Measurements from ENCODE around the gene EYS. TPM values are rescaled to one million over a fixed set of nuclear protein-coding genes. Genes with fewer than 3 reads are reported as not detected.

Gene EYS
- total RNA-seq, 1 experiment from 2014 or later, result not detected

DNA sequence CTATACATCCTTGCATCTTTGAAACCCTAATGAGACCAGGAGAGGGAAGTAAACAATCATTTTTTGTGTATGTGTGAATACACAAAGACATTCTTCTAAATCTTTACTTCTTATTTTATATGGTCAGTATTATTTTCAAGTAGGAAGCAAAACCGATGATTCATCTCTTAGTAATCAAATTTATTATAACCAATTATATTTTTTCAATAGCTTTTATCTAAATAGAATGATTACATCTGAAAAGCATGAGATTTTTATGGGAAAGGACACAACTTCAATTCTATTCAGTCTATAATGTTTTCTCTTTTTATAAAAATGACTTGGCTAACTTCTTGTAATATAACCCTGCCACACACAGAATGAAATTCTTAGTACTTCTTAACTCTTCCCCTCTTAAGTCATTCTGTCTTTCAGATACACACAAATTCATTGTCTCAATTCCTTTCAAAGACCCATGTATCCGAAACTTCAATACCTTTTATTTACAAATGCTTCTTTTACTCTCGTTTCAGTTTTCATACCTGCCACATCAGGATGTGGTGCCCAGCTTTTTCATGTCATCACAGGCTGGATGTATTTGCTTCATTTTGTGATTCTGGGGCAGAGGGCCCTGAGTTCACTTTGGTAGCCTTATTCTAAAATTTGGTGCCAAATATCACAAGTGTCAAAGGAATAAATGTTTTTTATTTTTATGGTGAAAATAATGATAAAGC, 1844.4 kb downstream of the EYS start (continued):
- TF ChIP-seq ZBTB33 (IDR thresholded peaks at IDR 0.05; ENCODE audit: extremely low read depth, insufficient replicate concordance, low read length), result no peak

GRCh38 chr6:63859528-63859927, 1847.5 kb downstream of the EYS start:
- CTCF ChIA-PET, result interaction anchor here (1.3 kb wide), 1 partner anchor 42 kb away, joined by 3 read pairs; no protein-coding TSS in a partner anchor
- TF ChIP-seq REST (IDR thresholded peaks at IDR 0.05; ENCODE audit: low read depth) (no peak), EZH2 (IDR thresholded peaks at IDR 0.05) (no peak), YY1 (IDR thresholded peaks at IDR 0.05; ENCODE audit: extremely low read depth, insufficient replicate concordance, low read depth, low read length) (no peak), RAD21 (IDR thresholded peaks at IDR 0.05; ENCODE audit: low read depth) (no peak), EZH2phosphoT487 (IDR thresholded peaks at IDR 0.05; ENCODE audit: borderline replicate concordance) (no peak), ZNF274 (IDR thresholded peaks at IDR 0.05; ENCODE audit: low read depth, low read length) (no peak), CEBPB (IDR thresholded peaks at IDR 0.05; ENCODE audit: low read depth) (no peak), JUND (IDR thresholded peaks at IDR 0.05) (no peak), SP1 (IDR thresholded peaks at IDR 0.05; ENCODE audit: low read depth) (no peak), CBX3 (IDR thresholded peaks at IDR 0.05; ENCODE audit: low read depth) (no peak), POLR2A (IDR thresholded peaks at IDR 0.05; ENCODE audit: borderline replicate concordance, extremely low read depth, insufficient read depth, insufficient read length) (no peak), EGR1 (IDR thresholded peaks at IDR 0.05; ENCODE audit: low read depth) (no peak), TCF7L2 (IDR thresholded peaks at IDR 0.05; ENCODE audit: borderline replicate concordance, extremely low read depth, insufficient read depth, insufficient read length) (no peak), SRF (IDR thresholded peaks at IDR 0.05; ENCODE audit: low read depth) (no peak), POLR2AphosphoS5 (IDR thresholded peaks at IDR 0.05; ENCODE audit: low read depth, low read length) (no peak)
- TF ChIP-seq, protein P1, sequence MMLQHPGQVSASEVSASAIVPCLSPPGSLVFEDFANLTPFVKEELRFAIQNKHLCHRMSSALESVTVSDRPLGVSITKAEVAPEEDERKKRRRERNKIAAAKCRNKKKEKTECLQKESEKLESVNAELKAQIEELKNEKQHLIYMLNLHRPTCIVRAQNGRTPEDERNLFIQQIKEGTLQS (IDR thresholded peaks at IDR 0.05), result no peak
- TF ChIP-seq, protein P2, sequence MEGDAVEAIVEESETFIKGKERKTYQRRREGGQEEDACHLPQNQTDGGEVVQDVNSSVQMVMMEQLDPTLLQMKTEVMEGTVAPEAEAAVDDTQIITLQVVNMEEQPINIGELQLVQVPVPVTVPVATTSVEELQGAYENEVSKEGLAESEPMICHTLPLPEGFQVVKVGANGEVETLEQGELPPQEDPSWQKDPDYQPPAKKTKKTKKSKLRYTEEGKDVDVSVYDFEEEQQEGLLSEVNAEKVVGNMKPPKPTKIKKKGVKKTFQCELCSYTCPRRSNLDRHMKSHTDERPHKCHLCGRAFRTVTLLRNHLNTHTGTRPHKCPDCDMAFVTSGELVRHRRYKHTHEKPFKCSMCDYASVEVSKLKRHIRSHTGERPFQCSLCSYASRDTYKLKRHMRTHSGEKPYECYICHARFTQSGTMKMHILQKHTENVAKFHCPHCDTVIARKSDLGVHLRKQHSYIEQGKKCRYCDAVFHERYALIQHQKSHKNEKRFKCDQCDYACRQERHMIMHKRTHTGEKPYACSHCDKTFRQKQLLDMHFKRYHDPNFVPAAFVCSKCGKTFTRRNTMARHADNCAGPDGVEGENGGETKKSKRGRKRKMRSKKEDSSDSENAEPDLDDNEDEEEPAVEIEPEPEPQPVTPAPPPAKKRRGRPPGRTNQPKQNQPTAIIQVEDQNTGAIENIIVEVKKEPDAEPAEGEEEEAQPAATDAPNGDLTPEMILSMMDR (IDR thresholded peaks at IDR 0.05 in 2 of 3, conservative IDR thresholded peaks at IDR 0.05 in 1 of 3; ENCODE audit: borderline replicate concordance in 1 of 3, insufficient read depth in 1 of 3, low read depth in 2 of 3, low read length in 2 of 3), result no peak

More at GRCh38 chr6:63859528-63859927, 1847.5 kb downstream of the EYS start:
- intact Hi-C loops (cut with micrococcal nuclease), result no loop called here
- Histone ChIP-seq H3K9me3 (ENCODE audit: control insufficient read depth in 1 of 2, insufficient read depth in 1 of 2, low read depth in 1 of 2, low read length in 2 of 2) (no peaks in the 10 kb centered on the region), H2AFZ (ENCODE audit: low read depth, low read length, poor library complexity, severe bottlenecking) (no peak overlapping the region), H3K4me1 (ENCODE audit: control insufficient read depth in 1 of 2, insufficient read depth in 2 of 2, low read length in 2 of 2) (no peaks in the 10 kb centered on the region), H3K9me2 (ENCODE audit: insufficient read depth) (no peaks in the 10 kb centered on the region), H3K4me3 (replicated peaks in 1 of 2; ENCODE audit: low read depth in 1 of 2, low read length in 2 of 2) (no peak overlapping the region), H3K36me3 (ENCODE audit: control insufficient read depth in 1 of 2, insufficient read depth in 2 of 2, low read length in 2 of 2) (no peaks in the 10 kb centered on the region), H4K20me1 (ENCODE audit: insufficient read depth) (no peaks in the 10 kb centered on the region), H3K27ac (ENCODE audit: low read depth, low read length) (no peak overlapping the region), H3K9ac (ENCODE audit: low read length) (no peak overlapping the region), H3K79me2 (ENCODE audit: insufficient read depth, low read length) (no peaks in the 10 kb centered on the region), H3K4me2 (ENCODE audit: low read length) (no peak overlapping the region), H3K27me3 (ENCODE audit: insufficient read depth, low read length) (no peaks in the 10 kb centered on the region)
- ATAC-seq (no peak), DNase-seq (ENCODE audit: low read depth, low spot score) (no peak)
- BruUV-seq (replicated peaks), result no TSS peak
- ChIA-PET RAD21 (ENCODE audit: low non-redundant PET in 1 of 2, low total read pairs in 2 of 2, uncharacterized antibody in 2 of 2, unreplicated experiment in 2 of 2) (no interaction called here), POLR2A (no interaction called here)
